GM21423 (cell line): ENCODE results near the gene JCAD.
"Not testable (repeated sequence)": the region's sequence is repeated elsewhere in the genome, so short reads cannot be mapped to it uniquely, and the experiment has no call there.

Source experiments
- ATAC-seq: cut with Tn5 transposase; IDR thresholded peaks from one replicate; pipeline ENCODE4 v1.9.1; 2021; ENCODE audit warnings: mild to moderate bottlenecking, moderate library complexity; ENCODE audit not compliant: unreplicated experiment

Gene JCAD

DNA sequence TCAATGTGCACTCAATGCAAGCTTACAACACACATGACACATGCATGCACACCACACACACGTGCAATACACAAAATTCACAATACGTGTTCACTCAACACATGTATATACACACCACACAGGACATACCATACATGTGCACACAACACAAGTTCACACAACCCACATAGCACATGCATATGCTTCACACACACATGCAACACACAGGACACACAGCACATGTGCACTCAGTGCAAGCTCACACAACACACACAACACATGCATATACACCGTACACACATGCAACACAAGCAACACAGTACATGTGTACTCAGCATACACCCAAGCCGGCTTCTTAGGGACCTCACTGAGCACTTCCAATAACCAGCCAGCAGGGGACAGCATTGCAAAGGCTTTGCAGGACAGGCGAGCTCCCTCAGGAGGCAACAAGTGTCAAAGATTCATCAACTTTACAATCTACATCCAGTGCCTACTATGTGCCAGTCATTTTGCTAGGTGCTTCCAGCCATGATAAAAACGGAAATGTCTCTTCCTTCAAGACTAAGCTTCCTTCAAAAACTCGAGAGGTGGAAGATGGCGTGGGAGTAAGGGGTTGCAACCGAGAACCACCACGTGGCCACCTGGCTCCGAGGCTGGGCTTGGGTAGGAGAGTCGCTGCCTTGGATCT, 61.1 kb downstream of the JCAD start:
- ATAC-seq, result peak; percentile 78

DNA sequence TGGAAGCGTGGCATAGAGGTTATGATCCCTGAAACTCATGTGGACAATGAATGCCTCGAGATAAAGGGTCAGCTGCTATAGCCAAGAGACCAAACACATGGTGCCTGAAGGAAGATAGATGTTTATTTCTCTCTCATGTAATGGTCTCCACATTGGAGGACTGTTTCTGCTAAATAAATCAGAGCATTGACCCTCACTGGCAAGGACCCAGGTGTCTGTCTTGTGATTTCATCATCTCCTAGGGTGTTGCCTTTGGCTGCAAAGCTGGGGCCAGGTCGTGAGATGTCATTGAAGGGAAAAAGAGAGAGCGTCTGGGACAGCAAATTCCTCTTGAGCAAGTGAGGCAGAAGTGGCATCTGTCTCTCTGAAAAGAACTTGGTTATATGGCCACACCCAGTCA, 64.6 kb downstream of the JCAD start:
- no peak for ATAC-seq

- no peak for ATAC-seq
These were observed 66.0 kb downstream of the JCAD start for GRCh38 chr10:29993319-29993915.

- ATAC-seq, result no peak
These were observed 66.5 kb downstream of the JCAD start for GRCh38 chr10:29992914-29993313.

DNA sequence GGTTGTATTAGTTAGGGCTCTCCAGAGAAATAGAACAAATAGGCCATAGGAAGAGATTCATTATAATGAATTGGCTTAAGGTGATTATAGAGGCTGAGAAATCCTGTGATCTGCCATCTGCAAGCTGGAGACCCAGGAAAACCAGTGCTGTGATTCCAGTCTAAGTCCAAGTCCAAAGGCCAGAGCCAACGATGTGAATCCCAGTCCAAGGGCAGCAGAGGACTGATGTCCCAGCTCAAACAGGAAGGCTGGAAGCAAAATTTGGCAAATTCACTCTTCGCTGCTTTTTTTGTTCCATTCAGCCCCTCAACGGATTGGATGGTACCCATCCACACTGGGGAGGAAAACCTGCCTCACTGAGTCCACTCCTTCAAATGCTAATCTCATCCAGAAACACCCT, 68.0 kb downstream of the JCAD start:
- no peak for ATAC-seq

DNA sequence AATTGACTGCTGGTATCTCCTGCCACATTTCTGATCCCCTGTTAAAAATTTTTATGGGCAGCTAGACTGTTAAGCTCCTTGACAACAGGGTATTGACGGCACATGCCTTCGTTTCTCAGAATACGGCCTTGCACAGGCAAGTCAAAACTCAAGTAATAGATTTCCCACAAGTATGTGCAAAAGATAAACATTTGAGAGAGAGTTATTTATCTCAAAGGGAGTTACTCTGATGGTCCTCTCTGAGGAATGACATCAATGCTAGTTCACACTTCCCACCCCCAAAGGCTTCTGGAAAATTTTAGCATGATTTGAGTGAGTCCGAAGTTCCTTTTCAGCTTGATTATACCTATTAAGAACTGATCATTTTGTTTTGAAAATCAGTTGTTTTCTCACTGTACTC, 71.9 kb downstream of the JCAD start:
- ATAC-seq, result no peak

DNA sequence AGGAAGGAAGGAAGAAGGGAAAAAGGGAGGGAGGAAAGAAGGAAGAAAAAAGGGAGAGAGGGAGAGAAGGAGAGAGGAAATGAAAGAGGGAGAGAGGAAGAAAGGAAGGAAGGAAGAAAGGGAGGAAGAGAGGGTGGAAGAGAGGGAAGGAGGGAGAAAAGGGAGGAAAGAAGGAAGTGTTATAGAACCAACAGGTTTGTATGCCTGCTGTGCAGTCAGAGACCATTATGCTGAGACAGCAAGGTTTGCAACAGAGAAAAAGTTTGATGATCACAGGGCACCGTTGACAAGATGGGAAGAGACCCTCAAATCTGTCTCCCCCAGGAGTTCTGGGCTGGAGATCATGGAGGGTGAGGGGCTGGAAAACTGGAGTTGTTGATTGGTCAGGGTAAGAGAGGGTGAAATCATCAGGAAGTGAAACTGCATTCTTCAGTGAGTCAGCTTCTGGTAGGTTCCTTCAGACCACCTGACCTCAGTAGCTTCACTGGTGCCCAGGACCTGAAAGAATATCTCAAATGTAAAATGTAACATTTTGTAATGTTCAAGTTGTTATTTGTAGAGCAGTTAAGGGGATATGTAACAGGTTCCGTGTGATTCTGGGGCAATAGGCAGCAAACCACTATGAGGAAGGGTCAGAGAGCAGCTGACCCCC, 76.3 kb downstream of the JCAD start:
- no peak for ATAC-seq

DNA sequence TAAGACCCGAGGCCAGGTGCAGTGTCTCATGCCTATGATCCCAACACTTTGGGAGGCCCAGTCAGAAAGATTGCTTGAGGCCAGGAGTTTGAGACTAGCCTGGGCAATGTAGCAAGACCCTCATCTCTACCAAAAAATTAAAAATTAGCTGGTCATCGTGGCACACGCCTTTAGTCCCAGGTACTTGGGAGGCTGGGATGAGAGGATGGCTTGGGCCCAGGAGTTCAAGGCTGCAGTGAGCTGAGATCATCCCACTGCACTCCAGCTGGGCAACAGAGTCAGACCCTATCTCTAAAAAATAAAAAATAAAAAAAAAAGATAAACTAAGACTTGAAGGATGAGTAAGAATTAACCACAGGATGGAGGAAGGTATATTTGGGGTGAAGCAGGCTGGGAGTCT, 77.9 kb downstream of the JCAD start:
- ATAC-seq, result no peak

DNA sequence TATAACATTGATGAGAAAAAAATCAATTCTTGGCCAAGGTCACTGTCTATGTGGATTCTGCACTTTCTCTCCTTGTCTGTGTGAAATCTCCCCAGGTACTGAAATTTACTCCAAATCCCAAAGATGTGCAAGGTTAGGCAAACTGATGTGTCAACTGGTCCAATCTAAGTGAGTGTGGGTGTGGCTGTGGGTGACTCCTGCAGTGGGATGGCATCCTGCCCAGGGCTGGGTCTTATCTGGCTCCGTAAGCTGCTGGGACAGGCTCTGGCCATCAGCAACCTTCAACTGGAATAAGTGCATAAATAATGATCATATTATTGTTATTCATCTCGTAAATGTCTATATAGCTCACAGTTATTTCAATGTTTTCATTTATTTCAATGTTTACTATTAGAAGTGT, 79.3 kb downstream of the JCAD start:
- no peak for ATAC-seq

DNA sequence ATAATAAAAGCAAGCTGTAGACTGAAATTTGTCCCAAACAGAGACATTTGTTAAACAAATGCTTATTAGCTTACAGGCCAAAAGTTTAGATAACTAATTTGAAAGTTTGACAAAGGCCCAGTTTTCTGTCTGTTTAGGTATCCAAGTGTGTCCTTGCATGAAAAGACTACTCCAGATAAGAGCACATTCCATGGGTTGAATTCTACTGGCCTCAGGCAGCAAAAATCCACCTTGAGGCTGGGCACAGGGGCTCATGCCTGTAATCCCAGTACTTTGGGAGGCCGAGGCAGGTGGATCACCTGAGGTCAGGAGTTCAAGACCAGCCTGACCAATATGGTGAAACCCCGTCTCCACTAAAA, 80.0 kb downstream of the JCAD start:
- not testable (repeated sequence) for ATAC-seq

- ATAC-seq, result no peak
These were observed 82.2 kb downstream of the JCAD start for GRCh38 chr10:29977171-29977570.

GRCh38 chr10:29976134-29976533, 83.3 kb downstream of the JCAD start:
- no peak for ATAC-seq

DNA sequence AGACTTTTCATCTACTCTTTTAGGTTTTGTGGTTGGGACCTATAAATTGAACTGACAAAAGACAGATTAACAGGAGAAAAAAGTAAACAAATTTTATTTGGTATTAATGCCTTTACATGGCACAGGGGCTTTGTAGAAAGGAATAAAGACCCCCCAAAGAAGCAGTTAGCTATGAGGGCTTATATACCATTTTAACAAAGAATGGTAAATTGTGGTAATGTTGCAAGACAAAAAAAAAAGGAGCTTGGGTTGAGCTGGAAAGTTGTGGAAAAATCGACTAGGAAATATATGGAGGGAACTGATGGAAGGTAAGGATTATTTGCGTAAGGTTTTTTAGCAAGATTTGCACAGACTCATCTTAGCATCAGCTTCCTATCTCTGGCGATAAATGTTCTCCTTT, 84.6 kb downstream of the JCAD start:
- no peak for ATAC-seq

DNA sequence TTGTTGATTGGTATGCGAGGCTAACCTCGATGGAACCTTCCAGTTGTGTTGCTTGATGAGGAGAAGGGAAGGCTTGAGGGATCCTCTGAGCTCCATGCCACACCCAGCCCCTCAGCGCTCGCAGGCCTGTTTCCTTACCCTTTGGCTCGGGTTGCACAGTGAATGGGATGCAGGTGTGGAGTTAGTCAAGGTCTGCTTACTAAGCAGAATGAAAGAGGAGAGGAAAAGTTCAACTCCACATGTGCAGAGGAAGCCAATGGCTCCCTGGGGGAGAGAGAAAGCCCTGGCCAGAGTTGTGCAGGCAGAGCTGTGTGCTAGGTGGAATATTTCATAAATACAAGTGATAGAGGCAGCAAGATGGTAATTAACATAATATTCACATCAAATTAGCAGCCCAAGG, 85.5 kb downstream of the JCAD start:
- no peak for ATAC-seq

DNA sequence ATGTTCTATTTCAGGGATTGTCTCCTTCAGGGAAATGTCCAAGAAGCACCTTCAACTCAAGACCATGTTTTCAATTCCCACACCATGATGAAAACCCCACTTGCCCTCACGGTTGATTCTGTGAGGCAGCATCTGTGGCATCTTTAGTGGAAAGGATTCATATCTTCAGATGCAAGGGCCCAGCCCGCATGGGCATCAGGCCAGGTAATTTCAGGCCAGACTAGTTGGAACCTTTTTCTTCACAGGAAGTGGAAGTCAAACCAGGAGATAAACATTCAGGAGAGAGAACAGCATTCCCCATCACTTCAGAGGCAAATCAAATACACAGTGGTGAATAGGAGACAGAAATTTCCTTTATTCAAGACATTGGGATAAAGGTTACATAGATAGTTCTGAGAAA, 88.8 kb downstream of the JCAD start:
- ATAC-seq, result no peak

DNA sequence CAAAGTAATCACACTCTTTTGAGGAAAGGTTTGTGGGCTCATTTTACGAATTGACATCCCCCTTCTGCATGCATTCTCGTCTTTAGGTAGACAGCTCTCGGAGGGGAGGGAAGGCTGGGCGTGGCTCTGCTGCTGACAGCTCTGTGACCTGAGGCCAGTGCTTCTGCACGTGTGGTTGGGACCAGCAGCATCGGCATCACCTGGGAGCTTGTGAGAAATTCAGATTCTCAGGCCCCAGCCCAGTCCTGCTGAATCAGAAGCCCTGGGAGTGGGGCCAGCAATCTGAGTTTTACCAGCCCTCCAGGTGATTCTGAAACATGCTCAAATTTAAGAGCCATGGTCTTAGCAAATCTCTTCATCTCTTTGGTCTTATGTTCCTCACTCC, 89.4 kb downstream of the JCAD start:
- ATAC-seq, result no peak

DNA sequence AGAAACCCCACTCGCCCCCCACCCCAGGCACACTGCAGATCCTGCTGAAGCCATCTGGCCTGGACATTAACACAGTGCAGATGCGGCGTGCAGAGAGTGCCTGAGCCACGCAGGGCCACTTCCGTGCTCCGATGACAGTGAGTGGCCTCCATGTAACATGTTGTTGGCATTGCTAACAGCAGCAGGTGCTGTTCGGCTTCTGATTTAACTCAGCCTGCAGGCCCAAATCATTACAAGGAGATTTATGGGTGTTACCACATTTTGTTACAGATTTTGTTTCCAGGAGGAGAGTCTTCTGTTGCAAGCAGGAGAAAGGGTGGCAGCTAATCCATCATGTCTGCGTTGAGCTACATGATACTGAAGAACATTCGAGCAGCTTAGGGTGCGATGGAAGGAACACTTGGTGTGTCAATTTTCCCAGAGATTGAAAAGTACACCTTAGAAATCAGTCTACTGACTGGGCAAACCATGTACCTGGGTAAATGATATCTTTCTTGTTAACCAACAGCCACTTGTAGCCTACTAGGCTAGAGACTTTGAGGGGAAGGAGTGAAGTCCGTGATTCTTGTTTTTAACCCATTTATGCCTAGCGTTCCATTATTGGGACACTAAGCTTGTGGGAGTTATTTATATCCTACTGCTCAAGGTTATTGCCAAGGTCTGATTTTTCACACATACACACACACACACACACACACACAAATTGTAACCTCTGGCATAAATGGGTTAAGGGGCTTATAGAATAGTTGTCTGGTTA, 90.0 kb downstream of the JCAD start:
- no peak for ATAC-seq

GRCh38 chr10:29968585-29968984, 90.8 kb downstream of the JCAD start:
- ATAC-seq, result no peak

- no peak for ATAC-seq
These were observed 93.1 kb downstream of the JCAD start for GRCh38 chr10:29966269-29966668.
